WTC11 (cell line): ENCODE measurements around the gene HMX3. TPM values are rescaled to one million over a fixed set of nuclear protein-coding genes. Genes with fewer than 3 reads are reported as not detected.

Experiments
- ATAC-seq: fragments of 200-7000 bp; cut with Tn5 transposase; 2 replicates; pipeline ENCODE4 v1.10.0; 2021; ENCODE audit warnings: mild to moderate bottlenecking, moderate library complexity
- CTCF ChIA-PET: fragments of 300-600 bp; sonication (Branson Sonifier 250); formaldehyde crosslinking; loops from one replicate; lab custom pipeline; 2021; ENCODE audit warnings: antibody characterized with exemption; lab: Charles Lee
- POLR2A ChIA-PET: fragments of 350-600 bp; sonication (Branson Sonifier 250); formaldehyde crosslinking; loops from one replicate; lab custom pipeline; 2021; ENCODE audit warnings: antibody characterized with exemption; lab: Charles Lee
- DNase-seq: peaks from one replicate; pipeline ENCODE4 v3.0.0; 2021; ENCODE audit warnings: low spot score
- H3K27ac Mint-ChIP-seq: 2 replicates; pipeline ENCODE4 v1.8.0; 2021; ENCODE audit warnings: mixed read lengths
- H3K27me3 Mint-ChIP-seq: 2 replicates; pipeline ENCODE4 v1.8.0; 2021; ENCODE audit warnings: low read depth, mild to moderate bottlenecking, moderate library complexity, mixed read lengths
- H3K36me3 Mint-ChIP-seq: 2 replicates; pipeline ENCODE4 v1.8.0; 2021; ENCODE audit warnings: mixed read lengths
- H3K4me1 Mint-ChIP-seq: 2 replicates; pipeline ENCODE4 v1.8.0; 2022; ENCODE audit warnings: mixed read lengths
- H3K4me3 Mint-ChIP-seq: 2 replicates; pipeline ENCODE4 v1.8.0; 2021; ENCODE audit warnings: mild to moderate bottlenecking, moderate library complexity, mixed read lengths
- H3K9me3 Mint-ChIP-seq: 2 replicates; pipeline ENCODE4 v1.8.0; 2021; ENCODE audit warnings: mixed read lengths
- IRF2 ChIP-seq: sonication (generic); formaldehyde crosslinking; IDR thresholded peaks from 2 replicates; pipeline ENCODE4 v1.8.0; 2022; ENCODE audit warnings: low read depth, missing genetic modification reagents, borderline replicate concordance
- NFYB ChIP-seq: sonication (generic); formaldehyde crosslinking; conservative IDR thresholded peaks from 2 replicates; pipeline ENCODE4 v1.8.0; 2022; ENCODE audit warnings: low read depth, missing genetic modification reagents
- OVOL2 ChIP-seq: fragments of 250-450 bp; sonication (Bioruptor Pico); IDR thresholded peaks from 2 replicates; pipeline ENCODE4 v1.9.0; 2021; ENCODE audit warnings: mild to moderate bottlenecking, borderline replicate concordance
- TEAD1 ChIP-seq: sonication (generic); formaldehyde crosslinking; IDR thresholded peaks from 2 replicates; pipeline ENCODE4 v1.8.0; 2022; ENCODE audit warnings: mild to moderate bottlenecking, missing genetic modification reagents
- ZNF219 ChIP-seq: sonication (generic); formaldehyde crosslinking; IDR thresholded peaks from 2 replicates; pipeline ENCODE4 v1.8.0; 2023; ENCODE audit warnings: missing genetic modification reagents, mild to moderate bottlenecking, borderline replicate concordance
- ZNF671 ChIP-seq: fragments of 250-450 bp; sonication (Bioruptor Pico); IDR thresholded peaks from 2 replicates; pipeline ENCODE4 v1.8.0; 2021; ENCODE audit warnings: mild to moderate bottlenecking
- total RNA-seq: library from RNA; stranded (reverse); gene quantifications from 3 replicates; pipeline ENCODE4 v1.2.3, GENCODE V29; 2021
- TF ChIP-seq, protein P1 (sequence below): sonication (generic); formaldehyde crosslinking; IDR thresholded peaks from 2 replicates; pipeline ENCODE4 v1.8.0; 2023; ENCODE audit warnings: missing genetic modification reagents
- TF ChIP-seq, protein P2 (sequence below): fragments of 250-450 bp; sonication (Bioruptor Pico); conservative IDR thresholded peaks from 2 replicates; pipeline ENCODE4 v1.9.0; 2021; ENCODE audit warnings: mild to moderate bottlenecking
- TF ChIP-seq, protein P3 (sequence below): sonication (generic); formaldehyde crosslinking; IDR thresholded peaks from 2 replicates; pipeline ENCODE4 v1.8.0; 2022; ENCODE audit warnings: missing genetic modification reagents
- TF ChIP-seq, protein P4 (sequence below): sonication (generic); formaldehyde crosslinking; IDR thresholded peaks from 2 replicates; pipeline ENCODE4 v1.8.1; 2022; ENCODE audit warnings: low read depth, mild to moderate bottlenecking, moderate library complexity, missing genetic modification reagents, borderline replicate concordance
- TF ChIP-seq, protein P5 (sequence below): sonication (generic); formaldehyde crosslinking; IDR thresholded peaks from 2 replicates; pipeline ENCODE4 v1.8.0; 2023; ENCODE audit warnings: missing genetic modification reagents, mild to moderate bottlenecking, borderline replicate concordance
- TF ChIP-seq, protein P6 (sequence below): sonication (generic); formaldehyde crosslinking; IDR thresholded peaks from 2 replicates; pipeline ENCODE4 v1.8.1; 2023; ENCODE audit warnings: mild to moderate bottlenecking, missing genetic modification reagents

The HMX3 gene
- total RNA-seq, 1 experiment from 2014 or later, result not detected

DNA sequence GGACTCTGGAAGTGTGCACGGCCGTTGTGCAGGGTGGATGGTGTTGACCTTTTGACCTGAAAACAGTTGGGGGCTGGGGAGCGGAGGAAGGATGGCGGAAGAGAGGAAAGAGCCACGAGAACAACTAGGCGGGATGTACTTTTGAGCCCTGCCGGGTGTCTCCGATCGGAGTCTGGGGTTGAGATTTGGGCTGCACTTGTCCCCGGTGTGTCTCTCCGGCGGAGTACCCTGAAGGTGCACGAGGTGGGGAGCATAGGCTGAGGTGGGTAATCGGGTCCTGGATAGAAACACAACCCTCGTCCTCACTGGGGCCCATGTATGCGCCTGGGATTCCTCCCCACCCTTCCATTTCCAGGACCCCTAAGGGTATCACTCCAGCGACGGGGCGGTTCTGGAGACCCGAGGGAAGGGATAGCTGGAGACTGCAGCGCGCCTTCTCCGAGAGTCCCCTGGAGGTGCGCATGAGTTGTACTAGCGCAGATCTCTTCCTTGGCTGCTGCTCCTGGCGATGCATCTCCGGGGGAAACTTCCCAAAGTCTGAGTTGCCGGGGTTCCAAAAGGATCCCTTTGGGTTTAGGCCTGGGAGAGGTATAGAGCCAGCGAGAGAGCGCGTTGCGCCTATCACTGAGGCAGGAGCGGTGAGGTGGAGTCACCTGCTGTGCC lies 7.5 kb downstream of the HMX3 start:
- Mint-ChIP-seq H3K36me3 (peaks cover 3% of the 10 kb centered on the region; the same call in 1 of the 2 replicates), H3K9me3 (no peaks in the 10 kb centered on the region), H3K27ac (no peak overlapping the region), H3K4me1 (peaks cover 75% of the 10 kb centered on the region), H3K27me3 (peaks cover 100% of the 10 kb centered on the region), H3K4me3 (peak overlapping the region; percentile 67)
- peak; percentile 2 for ATAC-seq
- POLR2A ChIA-PET, result no interaction called here
- TF ChIP-seq, protein P1, sequence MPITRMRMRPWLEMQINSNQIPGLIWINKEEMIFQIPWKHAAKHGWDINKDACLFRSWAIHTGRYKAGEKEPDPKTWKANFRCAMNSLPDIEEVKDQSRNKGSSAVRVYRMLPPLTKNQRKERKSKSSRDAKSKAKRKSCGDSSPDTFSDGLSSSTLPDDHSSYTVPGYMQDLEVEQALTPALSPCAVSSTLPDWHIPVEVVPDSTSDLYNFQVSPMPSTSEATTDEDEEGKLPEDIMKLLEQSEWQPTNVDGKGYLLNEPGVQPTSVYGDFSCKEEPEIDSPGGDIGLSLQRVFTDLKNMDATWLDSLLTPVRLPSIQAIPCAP (CRISPR knock-in tag), result no peak
- TF ChIP-seq ZNF671 (CRISPR knock-in tag), result no peak
- TF ChIP-seq, protein P2, sequence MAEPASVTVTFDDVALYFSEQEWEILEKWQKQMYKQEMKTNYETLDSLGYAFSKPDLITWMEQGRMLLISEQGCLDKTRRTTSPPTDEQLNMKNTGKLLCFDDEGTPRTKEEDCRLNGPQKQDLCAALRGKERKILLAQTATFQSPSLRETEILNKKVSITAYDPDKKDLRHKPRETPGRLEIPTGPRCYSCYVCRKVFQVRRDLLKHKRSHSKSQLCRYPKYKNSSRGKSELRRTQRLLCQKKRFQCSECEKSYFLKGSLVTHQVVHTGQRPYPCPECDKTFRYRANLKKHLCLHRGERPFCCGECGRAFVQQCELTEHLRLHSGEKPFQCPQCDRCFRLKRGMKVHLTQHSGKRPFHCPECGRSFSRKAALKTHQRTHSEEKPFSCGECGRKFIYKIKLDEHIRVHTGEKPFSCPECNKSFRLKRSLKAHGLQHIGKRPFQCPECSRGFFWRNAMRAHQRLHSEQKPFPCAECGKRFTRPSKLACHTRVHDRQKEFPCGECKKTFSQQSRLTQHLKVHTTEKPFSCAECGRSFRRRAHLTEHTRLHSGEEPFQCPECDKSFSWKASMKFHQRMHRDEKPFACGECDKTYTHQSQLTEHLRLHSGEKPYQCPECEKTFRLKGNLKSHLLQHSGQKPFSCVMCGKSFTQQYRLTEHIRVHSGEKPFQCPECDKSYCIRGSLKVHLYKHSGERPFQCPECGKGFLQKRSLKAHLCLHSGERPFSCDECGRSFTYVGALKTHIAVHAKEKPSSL (CRISPR knock-in tag), result no peak
- TF ChIP-seq ZNF219, result no peak
- TF ChIP-seq, protein P3, sequence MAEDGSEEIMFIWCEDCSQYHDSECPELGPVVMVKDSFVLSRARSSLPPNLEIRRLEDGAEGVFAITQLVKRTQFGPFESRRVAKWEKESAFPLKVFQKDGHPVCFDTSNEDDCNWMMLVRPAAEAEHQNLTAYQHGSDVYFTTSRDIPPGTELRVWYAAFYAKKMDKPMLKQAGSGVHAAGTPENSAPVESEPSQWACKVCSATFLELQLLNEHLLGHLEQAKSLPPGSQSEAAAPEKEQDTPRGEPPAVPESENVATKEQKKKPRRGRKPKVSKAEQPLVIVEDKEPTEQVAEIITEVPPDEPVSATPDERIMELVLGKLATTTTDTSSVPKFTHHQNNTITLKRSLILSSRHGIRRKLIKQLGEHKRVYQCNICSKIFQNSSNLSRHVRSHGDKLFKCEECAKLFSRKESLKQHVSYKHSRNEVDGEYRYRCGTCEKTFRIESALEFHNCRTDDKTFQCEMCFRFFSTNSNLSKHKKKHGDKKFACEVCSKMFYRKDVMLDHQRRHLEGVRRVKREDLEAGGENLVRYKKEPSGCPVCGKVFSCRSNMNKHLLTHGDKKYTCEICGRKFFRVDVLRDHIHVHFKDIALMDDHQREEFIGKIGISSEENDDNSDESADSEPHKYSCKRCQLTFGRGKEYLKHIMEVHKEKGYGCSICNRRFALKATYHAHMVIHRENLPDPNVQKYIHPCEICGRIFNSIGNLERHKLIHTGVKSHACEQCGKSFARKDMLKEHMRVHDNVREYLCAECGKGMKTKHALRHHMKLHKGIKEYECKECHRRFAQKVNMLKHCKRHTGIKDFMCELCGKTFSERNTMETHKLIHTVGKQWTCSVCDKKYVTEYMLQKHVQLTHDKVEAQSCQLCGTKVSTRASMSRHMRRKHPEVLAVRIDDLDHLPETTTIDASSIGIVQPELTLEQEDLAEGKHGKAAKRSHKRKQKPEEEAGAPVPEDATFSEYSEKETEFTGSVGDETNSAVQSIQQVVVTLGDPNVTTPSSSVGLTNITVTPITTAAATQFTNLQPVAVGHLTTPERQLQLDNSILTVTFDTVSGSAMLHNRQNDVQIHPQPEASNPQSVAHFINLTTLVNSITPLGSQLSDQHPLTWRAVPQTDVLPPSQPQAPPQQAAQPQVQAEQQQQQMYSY, result no peak
- TF ChIP-seq TEAD1 (CRISPR knock-in tag), result no peak
- TF ChIP-seq, protein P4, sequence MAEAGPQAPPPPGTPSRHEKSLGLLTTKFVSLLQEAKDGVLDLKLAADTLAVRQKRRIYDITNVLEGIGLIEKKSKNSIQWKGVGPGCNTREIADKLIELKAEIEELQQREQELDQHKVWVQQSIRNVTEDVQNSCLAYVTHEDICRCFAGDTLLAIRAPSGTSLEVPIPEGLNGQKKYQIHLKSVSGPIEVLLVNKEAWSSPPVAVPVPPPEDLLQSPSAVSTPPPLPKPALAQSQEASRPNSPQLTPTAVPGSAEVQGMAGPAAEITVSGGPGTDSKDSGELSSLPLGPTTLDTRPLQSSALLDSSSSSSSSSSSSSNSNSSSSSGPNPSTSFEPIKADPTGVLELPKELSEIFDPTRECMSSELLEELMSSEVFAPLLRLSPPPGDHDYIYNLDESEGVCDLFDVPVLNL (CRISPR knock-in tag), result no peak
- TF ChIP-seq, protein P5, sequence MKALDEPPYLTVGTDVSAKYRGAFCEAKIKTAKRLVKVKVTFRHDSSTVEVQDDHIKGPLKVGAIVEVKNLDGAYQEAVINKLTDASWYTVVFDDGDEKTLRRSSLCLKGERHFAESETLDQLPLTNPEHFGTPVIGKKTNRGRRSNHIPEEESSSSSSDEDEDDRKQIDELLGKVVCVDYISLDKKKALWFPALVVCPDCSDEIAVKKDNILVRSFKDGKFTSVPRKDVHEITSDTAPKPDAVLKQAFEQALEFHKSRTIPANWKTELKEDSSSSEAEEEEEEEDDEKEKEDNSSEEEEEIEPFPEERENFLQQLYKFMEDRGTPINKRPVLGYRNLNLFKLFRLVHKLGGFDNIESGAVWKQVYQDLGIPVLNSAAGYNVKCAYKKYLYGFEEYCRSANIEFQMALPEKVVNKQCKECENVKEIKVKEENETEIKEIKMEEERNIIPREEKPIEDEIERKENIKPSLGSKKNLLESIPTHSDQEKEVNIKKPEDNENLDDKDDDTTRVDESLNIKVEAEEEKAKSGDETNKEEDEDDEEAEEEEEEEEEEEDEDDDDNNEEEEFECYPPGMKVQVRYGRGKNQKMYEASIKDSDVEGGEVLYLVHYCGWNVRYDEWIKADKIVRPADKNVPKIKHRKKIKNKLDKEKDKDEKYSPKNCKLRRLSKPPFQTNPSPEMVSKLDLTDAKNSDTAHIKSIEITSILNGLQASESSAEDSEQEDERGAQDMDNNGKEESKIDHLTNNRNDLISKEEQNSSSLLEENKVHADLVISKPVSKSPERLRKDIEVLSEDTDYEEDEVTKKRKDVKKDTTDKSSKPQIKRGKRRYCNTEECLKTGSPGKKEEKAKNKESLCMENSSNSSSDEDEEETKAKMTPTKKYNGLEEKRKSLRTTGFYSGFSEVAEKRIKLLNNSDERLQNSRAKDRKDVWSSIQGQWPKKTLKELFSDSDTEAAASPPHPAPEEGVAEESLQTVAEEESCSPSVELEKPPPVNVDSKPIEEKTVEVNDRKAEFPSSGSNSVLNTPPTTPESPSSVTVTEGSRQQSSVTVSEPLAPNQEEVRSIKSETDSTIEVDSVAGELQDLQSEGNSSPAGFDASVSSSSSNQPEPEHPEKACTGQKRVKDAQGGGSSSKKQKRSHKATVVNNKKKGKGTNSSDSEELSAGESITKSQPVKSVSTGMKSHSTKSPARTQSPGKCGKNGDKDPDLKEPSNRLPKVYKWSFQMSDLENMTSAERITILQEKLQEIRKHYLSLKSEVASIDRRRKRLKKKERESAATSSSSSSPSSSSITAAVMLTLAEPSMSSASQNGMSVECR (CRISPR knock-in tag), result no peak
- TF ChIP-seq, all 79 proteins: peak for 0
- DNase-seq, result peak; percentile 34
- CTCF ChIA-PET, result no interaction called here

DNA sequence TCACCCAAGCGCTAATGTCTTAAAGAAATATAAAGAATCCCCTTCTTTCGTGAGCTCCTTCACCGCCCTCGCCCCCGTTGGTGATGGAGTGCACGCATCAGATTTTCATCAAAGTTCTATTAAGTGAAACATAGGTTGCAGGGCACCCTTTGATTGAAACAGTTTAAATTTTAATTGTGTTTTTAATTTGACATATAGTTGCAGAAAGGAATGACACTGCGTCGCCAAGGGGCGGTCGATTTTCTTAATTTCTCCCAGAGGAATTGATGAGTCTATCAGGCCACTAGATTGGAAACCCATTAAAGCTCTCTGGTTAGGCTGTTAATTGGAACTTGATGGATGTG lies 8.0 kb downstream of the HMX3 start:
- Mint-ChIP-seq H3K4me1 (peaks cover 73% of the 10 kb centered on the region), H3K36me3 (peaks cover 3% of the 10 kb centered on the region; the same call in 1 of the 2 replicates)

More for the DNA sequence above, 8.0 kb downstream of the HMX3 start:
- Mint-ChIP-seq H3K9me3 (no peaks in the 10 kb centered on the region), H3K27ac (no peak overlapping the region), H3K27me3 (peaks cover 100% of the 10 kb centered on the region), H3K4me3 (peak overlapping the region; percentile 67)
- ChIA-PET POLR2A (no interaction called here), CTCF (interaction anchor here (2.0 kb wide), 1 partner anchor 101 kb away, joined by 13 read pairs; no protein-coding TSS in a partner anchor)
- DNase-seq, result no peak
- ATAC-seq, result no peak
- TF ChIP-seq IRF2 (CRISPR knock-in tag), result no peak
- TF ChIP-seq OVOL2, result no peak
- TF ChIP-seq NFYB, result no peak
- TF ChIP-seq, protein P6, sequence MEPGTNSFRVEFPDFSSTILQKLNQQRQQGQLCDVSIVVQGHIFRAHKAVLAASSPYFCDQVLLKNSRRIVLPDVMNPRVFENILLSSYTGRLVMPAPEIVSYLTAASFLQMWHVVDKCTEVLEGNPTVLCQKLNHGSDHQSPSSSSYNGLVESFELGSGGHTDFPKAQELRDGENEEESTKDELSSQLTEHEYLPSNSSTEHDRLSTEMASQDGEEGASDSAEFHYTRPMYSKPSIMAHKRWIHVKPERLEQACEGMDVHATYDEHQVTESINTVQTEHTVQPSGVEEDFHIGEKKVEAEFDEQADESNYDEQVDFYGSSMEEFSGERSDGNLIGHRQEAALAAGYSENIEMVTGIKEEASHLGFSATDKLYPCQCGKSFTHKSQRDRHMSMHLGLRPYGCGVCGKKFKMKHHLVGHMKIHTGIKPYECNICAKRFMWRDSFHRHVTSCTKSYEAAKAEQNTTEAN (CRISPR knock-in tag), result no peak
- TF ChIP-seq, all 79 proteins: peak for 0
